IMR-90 (cell line): ENCODE results near the gene PEX7. TPM values are rescaled to one million over a fixed set of nuclear protein-coding genes. Genes with fewer than 3 reads are reported as not detected.

Experiments used
- ATAC-seq: fragments of 200-7000 bp; cut with Tn5 transposase; 2 replicates; pipeline ENCODE4 v1.9.1; 2020; ENCODE audit warnings: low read depth, mild to moderate bottlenecking, moderate library complexity
- BruUV-seq: library from RNA; stranded (reverse); fragments of 400-500 nt; replicated peaks from 2 replicates; lab custom pipeline; 2021; lab: Mats Ljungman, UMichigan
- CTCF ChIA-PET: fragments of 300-600 bp; formaldehyde crosslinking; extraction: SDS; loops from one replicate; lab custom pipeline; 2021; ENCODE audit warnings: antibody characterized with exemption; lab: Yijun Ruan, JAX
- POLR2A ChIA-PET: fragments of 300-600 bp; sonication (Branson Sonifier 250); formaldehyde crosslinking; loops from one replicate; lab custom pipeline; 2022; ENCODE audit warnings: antibody characterized with exemption; ENCODE audit not compliant: unreplicated experiment; lab: Charles Lee
- DNase-seq: peaks from one replicate; pipeline ENCODE4 v3.0.0; 2013
- H2AFZ ChIP-seq: replicated peaks from 2 replicates; pipeline ENCODE3; 2013; ENCODE audit warnings: low read length, mild to moderate bottlenecking; ENCODE audit not compliant: poor library complexity
- H2AK5ac ChIP-seq: 2 replicates; pipeline ENCODE4 v1.6.1; 2013; ENCODE audit warnings: low read depth, low read length, inconsistent platforms
- H2AK9ac ChIP-seq: replicated peaks from 2 replicates; pipeline ENCODE3; 2013; ENCODE audit warnings: mild to moderate bottlenecking, low read depth, low read length, moderate library complexity; ENCODE audit not compliant: poor library complexity
- H2BK120ac ChIP-seq: 2 replicates; pipeline ENCODE4 v1.6.1; 2013; ENCODE audit warnings: low read depth, low read length, inconsistent platforms
- H2BK15ac ChIP-seq: 3 replicates; pipeline ENCODE4 v1.6.1; 2013; ENCODE audit warnings: low read depth, low read length, inconsistent platforms
- H2BK20ac ChIP-seq: 2 replicates; pipeline ENCODE4 v1.6.1; 2013; ENCODE audit warnings: low read depth, mild to moderate bottlenecking, inconsistent platforms, low read length, moderate library complexity
- H2BK5ac ChIP-seq: 2 replicates; pipeline ENCODE4 v1.6.1; 2013; ENCODE audit warnings: mild to moderate bottlenecking, low read depth, low read length, inconsistent platforms; ENCODE audit not compliant: poor library complexity, severe bottlenecking
- H3K14ac ChIP-seq: replicated peaks from 2 replicates; pipeline ENCODE4 v1.6.1; 2013; ENCODE audit warnings: low read depth, low read length, inconsistent platforms
- H3K18ac ChIP-seq: 2 replicates; pipeline ENCODE4 v1.6.1; 2013; ENCODE audit warnings: low read depth, low read length, control low read depth
- H3K23ac ChIP-seq: 2 replicates; pipeline ENCODE4 v1.6.1; 2013; ENCODE audit warnings: low read depth, low read length, inconsistent platforms
- H3K27ac ChIP-seq: 2 replicates; pipeline ENCODE4 v1.5.1; 2013; ENCODE audit warnings: mild to moderate bottlenecking, control low read depth, low read length; ENCODE audit not compliant: insufficient read depth
- H3K27me3 ChIP-seq: 2 replicates; pipeline ENCODE4 v1.6.1; 2013; ENCODE audit warnings: low read length; ENCODE audit not compliant: control insufficient read depth, insufficient read depth
- H3K36me3 ChIP-seq: 2 replicates; pipeline ENCODE4 v1.6.1; 2013; ENCODE audit warnings: low read length, mixed read lengths; ENCODE audit not compliant: control insufficient read depth, insufficient read depth
- H3K4ac ChIP-seq: 2 replicates; pipeline ENCODE4 v1.6.1; 2013; ENCODE audit warnings: low read depth, low read length, inconsistent platforms
- H3K4me1 ChIP-seq: 2 replicates; pipeline ENCODE4 v1.6.1; 2013; ENCODE audit warnings: low read length, mixed read lengths; ENCODE audit not compliant: control insufficient read depth, insufficient read depth
- H3K4me2 ChIP-seq: 2 replicates; pipeline ENCODE4 v1.6.1; 2013; ENCODE audit warnings: low read depth, mild to moderate bottlenecking, control low read depth, low read length, moderate library complexity
- H3K4me3 ChIP-seq: 2 replicates; pipeline ENCODE4 v1.5.1; 2013; ENCODE audit warnings: low read depth, mild to moderate bottlenecking, control low read depth, low read length, moderate library complexity; ENCODE audit not compliant: insufficient read depth
- H3K56ac ChIP-seq: 2 replicates; pipeline ENCODE4 v1.6.1; 2013; ENCODE audit warnings: low read length, inconsistent platforms; ENCODE audit not compliant: insufficient read depth; ENCODE audit errors: extremely low read depth
- H3K79me1 ChIP-seq, 2 experiments: 2 replicates each; pipeline ENCODE4 v1.6.1; 2013; ENCODE audit warnings: low read length in 2 of 2, inconsistent platforms in 1 of 2, low read depth in 1 of 2
- H3K9ac ChIP-seq: 2 replicates; pipeline ENCODE4 v1.6.1; 2013; ENCODE audit warnings: low read depth, low read length, control low read depth
- H3K9me1 ChIP-seq: 2 replicates; pipeline ENCODE4 v1.6.1; 2013; ENCODE audit warnings: low read length, inconsistent platforms; ENCODE audit not compliant: insufficient read depth
- H3K9me3 ChIP-seq: 2 replicates; pipeline ENCODE4 v1.6.1; 2013; ENCODE audit warnings: low read length; ENCODE audit not compliant: control insufficient read depth, insufficient read depth
- H4K20me1 ChIP-seq: 2 replicates; pipeline ENCODE4 v1.6.1; 2013; ENCODE audit warnings: low read length, inconsistent platforms; ENCODE audit not compliant: insufficient read depth
- H4K5ac ChIP-seq: 2 replicates; pipeline ENCODE4 v1.6.1; 2013; ENCODE audit warnings: mild to moderate bottlenecking, low read depth, low read length, control low read depth
- H4K8ac ChIP-seq, 2 experiments: 2 replicates each; pipeline ENCODE4 v1.6.1; 2013; ENCODE audit warnings: low read depth in 2 of 2, low read length in 2 of 2, control low read depth in 1 of 2, inconsistent platforms in 1 of 2
- H4K91ac ChIP-seq: 2 replicates; pipeline ENCODE4 v1.6.1; 2013; ENCODE audit warnings: low read depth, low read length, inconsistent platforms; ENCODE audit not compliant: insufficient read depth
- MAFK ChIP-seq: IDR thresholded peaks from 2 replicates; pipeline ENCODE4 v1.6.1; 2012; ENCODE audit warnings: low read depth, low read length, improper control_type of control experiment
- USF2 ChIP-seq: fragments of 150-350 bp; IDR thresholded peaks from 2 replicates; pipeline ENCODE4 v1.6.1; 2017; ENCODE audit warnings: mild to moderate bottlenecking, antibody characterized with exemption, low read length, low read depth
- WGBS, 2 experiments: methylation state at CpG; one replicate each; pipeline versions ENCODE4 v1.1.5 to v1.1.7; 2013; ENCODE audit warnings: missing lambda C conversion rate in 2 of 2; ENCODE audit not compliant: insufficient read length in 1 of 2; ENCODE audit errors: extremely low coverage in 2 of 2; 5-methylcytosine and 5-hydroxymethylcytosine counted together
- dilution Hi-C: fragments of 300-500 bp; cut with HindIII; formaldehyde crosslinking; loops from one replicate; pipeline ENCODE4 v1.14.3; 2018; ENCODE audit warnings: low sequenced_read_pairs; ENCODE audit not compliant: unreplicated experiment
- in situ Hi-C: fragments of 300-500 bp; cut with MboI; formaldehyde crosslinking; loops from 3 replicates; pipeline ENCODE4 v1.14.3; 2019; ENCODE audit warnings: low sequenced_read_pairs, inconsistent platforms, mixed read lengths
- intact Hi-C: fragments of 100-400 bp; cut with micrococcal nuclease; formaldehyde crosslinking; loops from 2 replicates; pipeline ENCODE4 v1.10.0; 2022
- polyA plus RNA-seq, 3 experiments: library from polyadenylated mRNA; depleted of rRNA; stranded (reverse); fragments of >200 nt; gene quantifications; 2 replicates each; pipeline ENCODE4 v1.2.3, GENCODE V29; 2012; ENCODE audit warnings: low replicate concordance in 1 of 3
- total RNA-seq: library from RNA; depleted of rRNA; stranded (reverse); fragments of >200 nt; gene quantifications from 2 replicates; pipeline ENCODE4 v1.2.3, GENCODE V29; 2012

Gene PEX7
- total and polyA plus RNA-seq, 2 of the 4 experiments (the other 2 are of a cell fraction): 5.4 to 7.0 TPM

GRCh38 chr6:136779682-136780081 lies 42.7 kb upstream of the PEX7 start:
- Histone ChIP-seq H2BK120ac (no peak overlapping the region), H3K79me1 (peaks cover 41 to 69% of the 10 kb centered on the region in 2 experiments), H3K4me1 (peaks cover 9% of the 10 kb centered on the region), H3K27ac (no peak overlapping the region), H2BK5ac (no peak overlapping the region), H2AFZ (no peak overlapping the region), H3K4me3 (no peak overlapping the region), H3K23ac (no peak overlapping the region), H3K9me1 (peaks cover 7% of the 10 kb centered on the region; the same call in 1 of the 2 replicates), H4K8ac (no peak overlapping the region; a peak in 1 of 4 replicates), H3K27me3 (no peaks in the 10 kb centered on the region), H3K9me3 (no peaks in the 10 kb centered on the region), H2BK20ac (no peak overlapping the region), H3K56ac (no peak overlapping the region), H3K14ac (no peak overlapping the region), H2BK15ac (0 out of 3 replicates have a peak overlapping the region, but pooled peaks have one; percentile 50), H3K9ac (no peak overlapping the region), H4K91ac (no peak overlapping the region), H2AK9ac (no peak overlapping the region), H4K20me1 (no peaks in the 10 kb centered on the region; the same call in 1 of the 2 replicates), H3K36me3 (no peaks in the 10 kb centered on the region), H3K18ac (no peak overlapping the region), H3K4ac (no peak overlapping the region), H2AK5ac (no peak overlapping the region), H3K4me2 (no peak overlapping the region), H4K5ac (no peak overlapping the region)
- no peak for TF ChIP-seq USF2
- no peak for TF ChIP-seq MAFK
- WGBS, 2 experiments: no CpG with 5 or more reads among the region's 1 CpG
- dilution Hi-C loops (no loop called here), intact Hi-C loops (no loop called here), in situ Hi-C loops (loop anchor here (25.0 kb wide), 1 partner anchor 492 kb away; the partner anchor contains the start of gene BCLAF1)
- ChIA-PET CTCF (no interaction called here), POLR2A (no interaction called here)
- ATAC-seq (no peak), DNase-seq (no peak)
- BruUV-seq: no TSS peak
